Muscle layer of duodenum (tissue), 2 donors: Measurements from ENCODE around the gene LRBA.
A peak's percentile ranks its signal among the peaks of the same experiment; 100 is the strongest.
"Not testable (repeated sequence)": the region's sequence is repeated elsewhere in the genome, so short reads cannot be mapped to it uniquely, and the experiment has no call there.

Source experiments
- H3K27ac ChIP-seq: one replicate; pipeline ENCODE4 v1.7.0; 2013; ENCODE audit warnings: mild to moderate bottlenecking, low read length
- H3K27me3 ChIP-seq: one replicate; pipeline ENCODE4 v1.7.0; 2013; ENCODE audit warnings: low read depth, mild to moderate bottlenecking, control low read depth, low read length
- H3K36me3 ChIP-seq, 2 donors: one replicate each; pipeline ENCODE4 v1.7.0; 2013; ENCODE audit warnings: low read length in 2 of 2, control low read depth in 1 of 2, mild to moderate bottlenecking in 1 of 2; ENCODE audit not compliant: insufficient read depth in 2 of 2, control insufficient read depth in 1 of 2
- H3K4me1 ChIP-seq, 2 donors: one replicate each; pipeline ENCODE4 v1.7.0; 2013; ENCODE audit warnings: low read length in 2 of 2, mild to moderate bottlenecking in 2 of 2, control low read depth in 1 of 2, moderate library complexity in 1 of 2; ENCODE audit not compliant: insufficient read depth in 2 of 2, control insufficient read depth in 1 of 2
- H3K4me3 ChIP-seq, 2 donors: one replicate each; pipeline ENCODE4 v1.7.0; 2013; ENCODE audit warnings: low read length in 2 of 2, low read depth in 1 of 2, mild to moderate bottlenecking in 1 of 2
- H3K9me3 ChIP-seq, 2 donors: one replicate each; pipeline ENCODE4 v1.7.0; 2013; ENCODE audit warnings: low read length in 2 of 2, control low read depth in 1 of 2, mild to moderate bottlenecking in 1 of 2; ENCODE audit not compliant: control insufficient read depth in 1 of 2
- donor health status: healthy.

The LRBA gene

DNA sequence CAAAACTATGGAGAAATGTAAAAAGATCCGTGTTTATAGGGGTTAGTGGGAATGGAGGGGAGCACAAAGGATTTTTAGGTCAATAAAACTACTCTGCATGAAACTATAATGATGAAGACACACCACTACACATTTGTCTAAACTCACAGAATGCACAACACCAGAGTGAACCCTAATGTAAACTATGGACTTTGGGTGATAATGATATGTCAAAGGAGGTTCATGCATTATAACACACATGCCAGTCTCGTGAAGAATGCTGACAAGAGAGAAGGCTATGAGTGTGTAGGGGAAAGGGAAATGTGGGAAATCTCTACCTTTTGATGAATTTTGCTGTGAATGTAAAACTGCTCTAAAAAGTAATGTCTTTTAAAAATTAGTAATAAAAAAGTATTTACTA, 249.9 kb downstream of the LRBA start:
- Histone ChIP-seq H3K9me3 (no peaks in the 10 kb centered on the region), H3K27me3 (no peaks in the 10 kb centered on the region), H3K36me3 (no peaks in the 10 kb centered on the region), H3K27ac (no peak overlapping the region), H3K4me3 (no peak overlapping the region), H3K4me1 (no peaks in the 10 kb centered on the region)

DNA sequence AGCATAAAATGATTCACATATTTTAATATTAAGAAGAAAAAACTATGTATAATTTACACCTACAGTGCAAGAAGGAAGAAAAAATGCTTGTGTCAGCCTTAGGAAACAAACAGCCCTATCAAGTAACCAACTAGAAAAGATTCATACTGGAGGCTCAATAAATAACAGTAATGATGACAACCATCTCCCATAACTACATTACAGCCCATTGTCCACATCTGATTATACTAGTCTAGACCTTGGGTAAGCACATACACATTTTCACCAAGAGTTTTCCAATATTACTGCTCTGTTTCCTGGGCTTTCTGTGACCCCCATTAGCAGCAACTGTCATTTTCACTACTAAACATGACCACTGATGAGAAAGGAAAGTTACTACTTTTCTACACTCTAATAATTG, 263.4 kb downstream of the LRBA start:
- H3K4me3 ChIP-seq, result no peak overlapping the region
- H3K27me3 ChIP-seq, result no peaks in the 10 kb centered on the region
- no peak overlapping the region for H3K27ac ChIP-seq
- no peaks in the 10 kb centered on the region for H3K9me3 ChIP-seq
- no peaks in the 10 kb centered on the region for H3K36me3 ChIP-seq
- H3K4me1 ChIP-seq, result no peaks in the 10 kb centered on the region

DNA sequence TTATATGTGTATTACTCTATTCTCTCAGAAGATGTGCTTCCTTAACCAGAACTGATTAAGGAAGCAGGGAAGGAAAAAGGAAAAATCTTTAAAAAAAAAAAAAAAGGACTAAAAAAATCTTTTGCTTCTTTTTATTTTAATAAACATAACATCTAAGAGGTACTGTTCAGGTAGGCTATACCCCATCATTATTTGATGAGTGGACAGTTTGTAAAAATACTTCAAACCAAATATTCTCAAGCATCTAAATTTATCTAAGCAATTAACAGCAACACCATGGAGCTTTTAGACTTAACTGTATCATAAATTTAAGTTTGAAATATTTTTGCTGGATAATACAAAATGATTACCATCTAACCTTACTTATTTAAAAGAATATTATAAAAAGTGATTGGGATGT, 264.3 kb downstream of the LRBA start:
- Histone ChIP-seq H3K4me1 (no peaks in the 10 kb centered on the region), H3K27ac (no peak overlapping the region), H3K36me3 (no peaks in the 10 kb centered on the region), H3K4me3 (no peak overlapping the region), H3K9me3 (no peaks in the 10 kb centered on the region), H3K27me3 (no peaks in the 10 kb centered on the region)

DNA sequence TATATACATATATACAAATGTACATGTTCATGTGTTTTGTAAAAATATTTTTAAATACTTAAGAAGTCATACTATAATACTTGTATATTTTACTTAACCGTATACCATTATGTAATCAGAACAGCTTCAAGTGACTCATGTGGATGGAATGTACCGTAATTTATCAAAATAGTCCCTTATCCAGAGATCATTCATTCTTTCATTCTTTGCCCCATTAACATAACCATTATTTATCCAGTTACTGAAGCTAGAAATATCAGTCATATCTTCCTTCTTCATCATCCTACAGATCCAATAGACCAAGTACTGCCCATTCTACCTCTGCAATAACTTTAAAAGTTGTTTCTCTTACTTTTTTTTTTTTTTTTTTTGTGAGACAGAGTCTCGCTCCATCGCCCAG, 268.9 kb downstream of the LRBA start:
- Histone ChIP-seq H3K4me1 (no peaks in the 10 kb centered on the region), H3K9me3 (no peaks in the 10 kb centered on the region), H3K27me3 (no peaks in the 10 kb centered on the region), H3K27ac (no peak overlapping the region), H3K4me3 (no peak overlapping the region), H3K36me3 (peaks cover 0 to 6% of the 10 kb centered on the region in 2 donors)

DNA sequence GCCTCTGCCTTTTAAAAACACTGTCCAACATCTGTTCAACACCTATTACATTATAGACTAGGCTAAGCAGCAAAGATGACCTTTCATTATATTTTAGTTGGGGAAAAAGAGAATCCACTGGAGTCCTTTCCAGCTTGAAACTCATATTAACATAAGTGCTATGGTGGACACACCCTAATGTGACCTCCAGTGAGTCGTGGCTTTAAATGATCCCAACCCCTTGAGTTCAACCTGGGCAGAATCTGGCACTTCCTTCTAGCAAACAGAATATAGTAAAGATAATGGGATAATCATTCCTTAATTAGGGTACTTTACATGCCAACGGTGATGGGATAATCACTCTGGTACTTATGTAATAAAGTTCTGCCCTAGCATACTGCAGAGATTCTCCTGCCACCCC, 270.5 kb downstream of the LRBA start:
- Histone ChIP-seq H3K4me1 (no peaks in the 10 kb centered on the region), H3K27ac (no peak overlapping the region), H3K4me3 (no peak overlapping the region), H3K27me3 (no peaks in the 10 kb centered on the region), H3K36me3 (peaks cover 0 to 6% of the 10 kb centered on the region in 2 donors), H3K9me3 (peaks cover 0 to 3% of the 10 kb centered on the region in 2 donors)

DNA sequence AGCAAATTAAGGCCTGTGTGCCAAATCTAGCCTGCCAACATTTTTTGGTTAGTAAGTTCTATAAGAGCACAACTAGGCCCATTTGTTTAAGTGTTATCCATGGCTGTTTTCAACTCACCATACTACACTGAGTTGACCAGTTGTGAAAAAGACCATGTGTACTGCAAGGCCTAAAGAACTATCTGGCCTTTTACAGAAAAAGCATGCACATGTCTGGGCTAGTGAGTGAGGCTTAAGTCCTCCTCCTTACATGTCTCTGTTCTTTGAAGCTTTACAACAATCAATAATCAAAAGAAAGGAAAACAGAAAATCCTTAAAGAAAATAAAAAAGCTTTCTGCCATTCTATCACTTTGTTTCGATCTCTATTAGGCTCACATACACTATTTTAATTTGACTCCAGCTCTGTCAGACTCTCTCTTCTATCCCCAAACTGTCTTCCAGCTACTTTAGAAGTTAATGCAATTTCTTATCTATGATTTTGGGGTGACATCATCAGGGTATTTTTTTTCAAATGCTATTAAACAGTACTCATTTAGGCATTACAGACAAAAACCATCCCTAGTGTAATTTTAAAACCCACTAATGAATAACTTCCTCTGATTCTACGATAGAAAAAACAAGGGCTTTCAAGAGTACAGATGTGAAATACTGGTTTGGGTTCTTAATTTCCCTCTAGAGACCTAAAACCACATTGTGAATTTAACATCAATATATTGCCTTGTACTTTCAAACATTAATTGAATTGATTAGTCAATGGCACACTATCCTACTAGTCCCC, 271.3 kb downstream of the LRBA start:
- Histone ChIP-seq H3K4me3 (no peak overlapping the region), H3K27me3 (no peaks in the 10 kb centered on the region), H3K27ac (no peak overlapping the region), H3K36me3 (peaks cover 0 to 6% of the 10 kb centered on the region in 2 donors), H3K9me3 (peaks cover 0 to 3% of the 10 kb centered on the region in 2 donors), H3K4me1 (no peaks in the 10 kb centered on the region)

DNA sequence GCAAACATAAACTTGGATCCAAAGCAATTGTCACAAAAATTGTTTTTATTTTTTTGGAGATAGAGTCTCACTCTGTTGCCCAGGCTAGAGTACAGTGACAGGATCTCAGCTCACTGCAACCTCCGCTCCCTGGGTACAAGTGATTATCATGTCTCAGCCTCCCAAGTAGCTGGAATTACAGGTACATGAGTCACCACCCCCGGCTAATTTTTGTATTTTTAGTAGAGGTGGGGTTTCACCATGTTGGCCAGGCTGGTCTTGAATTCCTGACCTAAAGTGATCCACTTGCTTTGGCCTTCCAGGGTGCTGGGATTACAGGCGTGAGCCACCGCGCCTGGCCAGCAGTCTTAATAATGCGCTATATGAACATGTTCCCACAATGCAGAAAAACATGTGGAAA, 272.2 kb downstream of the LRBA start:
- not testable (repeated sequence) for H3K9me3 ChIP-seq, H3K27ac ChIP-seq, H3K4me1 ChIP-seq

DNA sequence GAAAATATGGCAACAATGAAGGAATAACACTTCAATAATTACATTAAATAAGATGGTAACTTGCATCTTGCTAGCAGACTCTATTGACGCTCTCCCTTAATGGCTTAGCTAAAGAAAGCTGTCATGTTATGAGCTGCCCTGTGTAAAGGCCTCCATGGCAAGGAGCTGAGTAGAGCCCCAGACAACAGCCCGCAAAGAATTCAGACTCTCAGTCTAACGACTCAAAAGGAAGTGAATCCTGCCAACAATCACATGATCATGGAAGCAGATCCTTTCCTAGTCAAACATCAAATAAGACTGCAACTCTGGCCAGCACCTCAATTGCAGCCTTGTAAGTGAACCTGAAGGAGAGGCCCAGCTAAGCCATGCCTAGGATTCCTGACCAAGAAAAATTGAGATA, 275.5 kb downstream of the LRBA start:
- H3K27ac ChIP-seq, result no peak overlapping the region
- H3K4me3 ChIP-seq, result no peak overlapping the region
- peaks cover 0 to 1% of the 10 kb centered on the region in 2 donors for H3K36me3 ChIP-seq
- H3K9me3 ChIP-seq, result peaks cover 0 to 3% of the 10 kb centered on the region in 2 donors
- no peaks in the 10 kb centered on the region for H3K27me3 ChIP-seq
- H3K4me1 ChIP-seq, result no peaks in the 10 kb centered on the region

More for the DNA sequence above, 272.2 kb downstream of the LRBA start:
- not testable (repeated sequence) for H3K27me3 ChIP-seq, H3K36me3 ChIP-seq, H3K4me3 ChIP-seq

DNA sequence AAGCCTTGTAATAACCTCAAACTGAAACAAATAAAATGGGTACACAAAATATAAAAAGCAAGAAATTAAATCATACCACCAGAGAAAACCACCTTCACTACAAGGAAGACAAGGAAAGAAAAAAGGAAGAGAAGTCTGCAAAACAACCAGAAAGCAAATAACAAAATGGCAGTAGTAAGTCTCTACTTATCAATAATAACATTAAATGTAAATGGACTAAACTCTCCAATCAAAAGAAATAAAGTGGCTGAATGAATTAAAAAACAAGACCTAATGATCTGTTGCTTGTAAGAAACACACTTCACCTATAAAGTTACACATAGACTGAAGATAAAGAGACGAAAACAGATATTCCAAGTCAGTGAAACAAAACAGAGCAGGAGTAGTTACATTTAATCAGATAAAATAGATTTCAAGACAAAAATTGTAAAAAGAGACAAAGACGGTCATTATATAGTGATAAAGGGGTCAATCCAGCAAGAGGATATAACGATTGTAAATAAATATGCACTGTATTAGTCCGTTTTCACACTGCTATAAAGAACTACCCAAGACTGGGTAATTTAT, 289.0 kb downstream of the LRBA start:
- Histone ChIP-seq H3K27me3 (no peaks in the 10 kb centered on the region), H3K36me3 (peaks cover 0 to 18% of the 10 kb centered on the region in 2 donors)

DNA sequence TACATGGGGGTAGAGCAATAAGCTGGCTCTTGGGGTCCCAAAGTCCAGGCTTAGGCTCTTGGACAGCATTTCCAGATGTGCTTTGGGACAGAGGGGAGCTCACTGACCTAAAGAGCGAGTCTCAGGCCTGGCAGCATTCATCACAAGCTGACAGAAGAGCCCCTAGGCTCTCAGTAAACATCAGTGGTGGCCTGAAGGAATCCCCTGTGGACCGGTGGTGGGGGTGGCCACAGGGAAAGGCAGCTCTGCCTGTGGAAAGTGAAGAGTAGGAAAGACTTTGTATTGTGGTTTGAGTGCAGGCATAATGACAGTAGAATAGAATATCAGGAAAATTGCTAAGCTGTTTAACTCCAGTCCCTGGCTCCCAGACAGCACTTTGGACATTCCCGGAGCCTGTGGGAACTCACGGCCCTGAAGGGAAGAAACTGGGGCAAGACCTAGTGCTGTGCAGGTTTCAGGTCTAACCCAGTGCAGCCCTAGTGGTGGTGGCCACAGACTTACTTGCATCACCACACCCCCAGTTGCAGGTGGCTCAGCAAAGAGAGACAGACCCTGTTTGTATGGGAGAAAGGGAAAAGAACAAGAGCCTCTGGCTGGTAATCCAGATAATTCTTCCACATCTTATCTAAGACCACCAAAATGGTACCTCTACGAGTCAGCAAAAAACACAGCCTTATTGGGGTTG, 291.2 kb downstream of the LRBA start:
- H3K4me1 ChIP-seq, result peaks cover 7 to 10% of the 10 kb centered on the region in 2 donors
- no peak overlapping the region for H3K4me3 ChIP-seq
- peaks cover 0 to 11% of the 10 kb centered on the region in 2 donors for H3K9me3 ChIP-seq
- H3K36me3 ChIP-seq, result peaks cover 0 to 14% of the 10 kb centered on the region in 2 donors
- H3K27me3 ChIP-seq, result no peaks in the 10 kb centered on the region
- H3K27ac ChIP-seq, result peak overlapping the region; percentile 74

More for the DNA sequence above, 289.0 kb downstream of the LRBA start:
- Histone ChIP-seq H3K4me3 (no peak overlapping the region), H3K9me3 (peaks cover 0 to 15% of the 10 kb centered on the region in 2 donors), H3K27ac (no peak overlapping the region), H3K4me1 (peaks cover 7% of the 10 kb centered on the region in 2 donors)

DNA sequence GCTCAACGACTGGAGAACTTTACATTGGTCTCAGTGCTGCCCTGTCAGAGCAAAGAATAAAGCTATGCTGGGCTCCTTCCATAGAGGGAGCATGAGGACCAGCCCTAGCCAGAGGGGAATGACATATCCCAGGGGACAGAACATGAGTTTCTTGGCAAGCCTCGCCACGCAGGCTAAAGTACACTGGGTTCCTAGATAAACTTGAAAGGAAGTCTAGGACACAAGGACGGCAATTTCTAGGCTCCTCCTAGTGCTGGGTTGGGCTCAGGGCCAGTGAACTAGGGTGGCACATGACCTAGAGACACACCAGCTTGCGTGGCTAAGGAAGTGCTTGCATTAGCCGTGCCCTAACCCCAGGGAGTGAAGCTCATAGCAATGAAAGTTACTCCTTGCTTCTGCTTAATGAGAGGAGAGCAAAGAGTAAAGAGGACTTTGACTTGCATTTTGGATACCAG, 292.1 kb downstream of the LRBA start:
- H3K27me3 ChIP-seq, result no peaks in the 10 kb centered on the region
- H3K36me3 ChIP-seq, result peaks cover 0 to 14% of the 10 kb centered on the region in 2 donors
- no peak overlapping the region for H3K4me3 ChIP-seq
- H3K9me3 ChIP-seq, result peaks cover 0 to 11% of the 10 kb centered on the region in 2 donors
- peak overlapping the region; percentile 74 for H3K27ac ChIP-seq
- H3K4me1 ChIP-seq, result peaks cover 7 to 10% of the 10 kb centered on the region in 2 donors
